ENCODE data around the gene UGT2B17. TPM values are rescaled to one million over a fixed set of nuclear protein-coding genes. Genes with fewer than 3 reads are reported as not detected.

Gene UGT2B17
- total RNA-seq, 2 experiments from 2014 or later = not detected

DNA sequence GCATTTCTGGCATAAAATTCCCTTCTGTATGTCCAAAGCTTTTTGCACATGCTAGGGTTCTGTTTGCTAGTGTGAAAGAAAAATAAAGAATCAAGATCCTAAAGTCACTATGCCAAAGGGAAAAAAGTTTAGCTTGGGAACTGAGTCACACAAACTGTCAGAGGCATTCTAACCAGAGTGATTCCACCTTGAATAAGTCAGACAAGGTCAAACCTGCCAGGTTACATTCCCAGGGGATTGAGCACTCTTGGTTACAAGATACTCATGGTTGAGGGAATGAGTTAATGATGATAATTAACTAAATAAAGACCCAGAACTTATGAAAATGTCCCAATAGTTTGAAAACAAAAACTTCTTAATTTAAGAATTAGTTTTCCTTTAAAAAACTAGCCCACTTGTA lies 13.7 kb upstream of the UGT2B17 start:
- no peaks in the 10 kb centered on the region for H3K36me3 ChIP-seq (ENCODE audit: insufficient read depth, low read length)
- CTCF ChIA-PET (ENCODE audit: unreplicated experiment) = no interaction called here

DNA sequence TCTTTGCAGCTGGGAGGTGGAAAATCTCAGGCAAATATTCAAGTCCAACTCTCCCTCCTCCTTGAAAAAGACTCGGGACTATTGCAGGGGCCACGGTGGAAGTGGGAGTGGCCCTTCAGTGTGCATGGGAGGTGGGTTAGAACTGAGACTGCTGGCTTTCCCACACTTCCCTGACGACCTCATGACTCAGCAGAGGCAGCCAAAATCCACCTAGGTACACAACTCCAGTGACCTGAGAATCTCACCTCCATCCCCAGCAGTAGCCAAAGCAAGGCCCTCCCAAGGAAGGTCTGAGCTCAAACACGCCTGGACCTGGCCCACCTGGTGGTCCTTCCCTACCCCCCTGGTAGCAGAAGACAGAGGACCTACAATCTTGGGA lies 6.2 kb upstream of the UGT2B17 start:
- no peak for DNase-seq (ENCODE audit: low spot score)
- Histone ChIP-seq H2AFZ (ENCODE audit: low read length) (no peak overlapping the region), H3K4me3 (ENCODE audit: low read depth, low read length, poor library complexity, severe bottlenecking) (no peak overlapping the region), H3K4me1 (ENCODE audit: insufficient read depth, low read length, poor library complexity, severe bottlenecking) (no peaks in the 10 kb centered on the region), H3K79me2 (ENCODE audit: insufficient read depth, low read depth, low read length) (no peaks in the 10 kb centered on the region), H3K9me3 (ENCODE audit: low read length) (no peaks in the 10 kb centered on the region), H4K20me1 (ENCODE audit: insufficient read depth, low read length) (no peaks in the 10 kb centered on the region), H3K4me2 (ENCODE audit: low read length) (no peak overlapping the region), H3K9me2 (ENCODE audit: insufficient read depth, low read length) (no peaks in the 10 kb centered on the region), H3K36me3 (ENCODE audit: insufficient read depth, low read length) (no peaks in the 10 kb centered on the region), H3K27ac (ENCODE audit: low read depth, low read length, poor library complexity, severe bottlenecking) (no peak overlapping the region)
- intact Hi-C loops (cut with micrococcal nuclease; ENCODE audit: unreplicated experiment) = no loop called here
- TF ChIP-seq, protein P1, sequence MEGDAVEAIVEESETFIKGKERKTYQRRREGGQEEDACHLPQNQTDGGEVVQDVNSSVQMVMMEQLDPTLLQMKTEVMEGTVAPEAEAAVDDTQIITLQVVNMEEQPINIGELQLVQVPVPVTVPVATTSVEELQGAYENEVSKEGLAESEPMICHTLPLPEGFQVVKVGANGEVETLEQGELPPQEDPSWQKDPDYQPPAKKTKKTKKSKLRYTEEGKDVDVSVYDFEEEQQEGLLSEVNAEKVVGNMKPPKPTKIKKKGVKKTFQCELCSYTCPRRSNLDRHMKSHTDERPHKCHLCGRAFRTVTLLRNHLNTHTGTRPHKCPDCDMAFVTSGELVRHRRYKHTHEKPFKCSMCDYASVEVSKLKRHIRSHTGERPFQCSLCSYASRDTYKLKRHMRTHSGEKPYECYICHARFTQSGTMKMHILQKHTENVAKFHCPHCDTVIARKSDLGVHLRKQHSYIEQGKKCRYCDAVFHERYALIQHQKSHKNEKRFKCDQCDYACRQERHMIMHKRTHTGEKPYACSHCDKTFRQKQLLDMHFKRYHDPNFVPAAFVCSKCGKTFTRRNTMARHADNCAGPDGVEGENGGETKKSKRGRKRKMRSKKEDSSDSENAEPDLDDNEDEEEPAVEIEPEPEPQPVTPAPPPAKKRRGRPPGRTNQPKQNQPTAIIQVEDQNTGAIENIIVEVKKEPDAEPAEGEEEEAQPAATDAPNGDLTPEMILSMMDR (conservative IDR thresholded peaks at IDR 0.05; ENCODE audit: low read length) = no peak
- TF ChIP-seq EZH2phosphoT487 (IDR thresholded peaks at IDR 0.05; ENCODE audit: borderline replicate concordance, low read depth, low read length) = no peak
- POLR2A ChIA-PET = interaction anchor here (1.0 kb wide), 1 partner anchor 10 kb away, joined by 3 read pairs; no protein-coding TSS in a partner anchor
- CTCF ChIA-PET (ENCODE audit: unreplicated experiment) = no interaction called here
- BruUV-seq (replicated peaks) = no TSS peak

More for the DNA sequence above, 13.7 kb upstream of the UGT2B17 start:
- H3K4me1 ChIP-seq (ENCODE audit: insufficient read depth, low read length, poor library complexity, severe bottlenecking) = no peaks in the 10 kb centered on the region
- TF ChIP-seq EZH2phosphoT487 (IDR thresholded peaks at IDR 0.05; ENCODE audit: borderline replicate concordance, low read depth, low read length) = no peak
- no peak overlapping the region for H2AFZ ChIP-seq (ENCODE audit: low read length)
- H3K79me2 ChIP-seq (ENCODE audit: insufficient read depth, low read depth, low read length) = no peaks in the 10 kb centered on the region
- H3K4me2 ChIP-seq (ENCODE audit: low read length) = no peak overlapping the region
- POLR2A ChIA-PET = no interaction called here
- BruUV-seq (replicated peaks) = no TSS peak
- intact Hi-C loops (cut with micrococcal nuclease; ENCODE audit: unreplicated experiment) = no loop called here
- no peak overlapping the region for H3K4me3 ChIP-seq (ENCODE audit: low read depth, low read length, poor library complexity, severe bottlenecking)
- no peaks in the 10 kb centered on the region for H3K9me2 ChIP-seq (ENCODE audit: insufficient read depth, low read length)
- DNase-seq (ENCODE audit: low spot score) = no peak
- no peak overlapping the region for H3K27ac ChIP-seq (ENCODE audit: low read depth, low read length, poor library complexity, severe bottlenecking)
- H4K20me1 ChIP-seq (ENCODE audit: insufficient read depth, low read length) = no peaks in the 10 kb centered on the region
- H3K9me3 ChIP-seq (ENCODE audit: low read length) = no peaks in the 10 kb centered on the region

DNA sequence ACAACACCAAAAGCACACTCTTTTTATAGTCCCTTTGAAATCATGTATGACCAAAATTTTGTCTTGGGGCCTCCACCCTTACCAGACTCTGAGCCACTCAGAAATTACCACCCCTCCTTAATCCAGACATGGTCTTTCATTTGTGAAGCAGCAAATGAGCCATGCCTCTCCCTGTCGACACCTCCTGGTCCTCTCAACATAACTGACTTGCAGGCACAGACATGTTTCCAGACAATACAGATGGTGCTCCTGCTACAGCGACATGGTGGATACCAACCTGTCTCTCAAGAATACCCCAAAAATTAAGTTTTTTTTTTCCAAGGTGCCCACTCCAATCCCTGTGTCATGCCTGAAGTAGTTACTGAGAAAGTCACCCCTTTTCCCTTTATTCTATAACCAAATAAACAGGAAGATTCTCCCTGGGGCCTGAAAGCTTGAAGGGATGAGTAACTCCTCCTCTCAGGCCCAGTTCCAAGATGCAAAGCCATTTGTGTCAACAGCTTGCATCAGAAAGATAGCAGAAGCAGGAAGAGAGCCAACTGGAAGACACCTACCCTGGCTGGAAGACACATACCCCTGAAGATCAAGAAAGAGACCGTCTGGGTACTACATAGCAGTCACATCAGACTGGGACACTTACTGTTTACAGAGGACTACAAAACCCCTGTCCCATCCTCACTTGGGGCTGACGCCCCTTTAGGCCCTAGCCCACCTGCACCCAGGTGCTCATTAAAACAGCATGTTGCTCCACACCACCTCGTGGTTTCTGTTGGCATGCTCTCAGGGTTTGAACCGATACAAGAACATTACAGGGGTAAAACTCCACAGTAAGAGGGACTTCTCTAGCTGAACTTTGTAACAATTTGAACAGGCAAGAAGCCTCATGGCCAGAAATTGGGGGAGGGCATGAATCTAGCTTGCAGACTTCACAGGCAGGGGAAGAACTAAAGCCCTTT lies 5.5 kb upstream of the UGT2B17 start:
- Histone ChIP-seq H2AFZ (ENCODE audit: low read length) (no peak overlapping the region), H3K36me3 (ENCODE audit: insufficient read depth, low read length) (no peaks in the 10 kb centered on the region), H3K9me3 (ENCODE audit: low read length) (no peaks in the 10 kb centered on the region), H4K20me1 (ENCODE audit: insufficient read depth, low read length) (no peaks in the 10 kb centered on the region), H3K4me3 (ENCODE audit: low read depth, low read length, poor library complexity, severe bottlenecking) (no peak overlapping the region), H3K79me2 (ENCODE audit: insufficient read depth, low read depth, low read length) (no peaks in the 10 kb centered on the region), H3K4me2 (ENCODE audit: low read length) (no peak overlapping the region), H3K27ac (ENCODE audit: low read depth, low read length, poor library complexity, severe bottlenecking) (no peak overlapping the region), H3K4me1 (ENCODE audit: insufficient read depth, low read length, poor library complexity, severe bottlenecking) (peaks cover 1% of the 10 kb centered on the region), H3K9me2 (ENCODE audit: insufficient read depth, low read length) (no peaks in the 10 kb centered on the region)
- no peak for TF ChIP-seq EZH2phosphoT487 (IDR thresholded peaks at IDR 0.05; ENCODE audit: borderline replicate concordance, low read depth, low read length)
- TF ChIP-seq, protein P1 (conservative IDR thresholded peaks at IDR 0.05; ENCODE audit: low read length) = no peak
- ChIA-PET CTCF (ENCODE audit: unreplicated experiment) (no interaction called here), POLR2A (interaction anchor here (1.0 kb wide), 1 partner anchor 9 kb away, joined by 3 read pairs; no protein-coding TSS in a partner anchor)
- intact Hi-C loops (cut with micrococcal nuclease; ENCODE audit: unreplicated experiment) = no loop called here
- no peak for DNase-seq (ENCODE audit: low spot score)
- BruUV-seq (replicated peaks) = no TSS peak
